OCI-LY7 (cell line): Measurements from ENCODE around the gene MBTD1.

Experiments used
- EZH2phosphoT487 ChIP-seq: fragments of 200-600 bp; sonication (generic); IDR thresholded peaks from 2 replicates; pipeline ENCODE4 v1.6.1; 2018; ENCODE audit warnings: low read depth, borderline replicate concordance, mild to moderate bottlenecking, mixed run types, antibody characterized with exemption, low read length, moderate library complexity, mixed read lengths
- TF ChIP-seq, protein P1 (sequence below): fragments of 200-600 bp; sonication (generic); conservative IDR thresholded peaks from 2 replicates; pipeline ENCODE4 v1.5.1; 2014; ENCODE audit warnings: mild to moderate bottlenecking, antibody characterized with exemption, low read length, moderate library complexity, mixed read lengths

DNA sequence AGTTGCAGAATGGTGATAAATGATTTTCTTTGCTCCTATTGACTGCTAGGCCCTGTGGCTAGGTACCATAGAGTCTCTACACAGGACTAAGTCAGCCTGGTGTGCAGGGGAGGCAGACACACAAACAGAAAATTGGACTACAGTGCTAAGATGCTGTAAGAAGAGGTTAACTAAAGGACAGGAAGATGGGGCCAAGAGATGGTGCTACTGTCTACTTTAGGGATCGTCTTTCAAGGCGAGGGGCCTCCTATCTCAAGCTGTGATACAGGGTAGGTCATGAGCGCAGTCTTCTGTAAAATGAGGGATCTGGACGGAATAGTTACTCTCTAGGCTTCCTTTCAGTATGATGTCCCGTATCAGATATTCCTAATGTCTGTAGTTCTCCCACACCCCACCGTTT is 105.7 kb downstream of the MBTD1 start:
- TF ChIP-seq, protein P1, sequence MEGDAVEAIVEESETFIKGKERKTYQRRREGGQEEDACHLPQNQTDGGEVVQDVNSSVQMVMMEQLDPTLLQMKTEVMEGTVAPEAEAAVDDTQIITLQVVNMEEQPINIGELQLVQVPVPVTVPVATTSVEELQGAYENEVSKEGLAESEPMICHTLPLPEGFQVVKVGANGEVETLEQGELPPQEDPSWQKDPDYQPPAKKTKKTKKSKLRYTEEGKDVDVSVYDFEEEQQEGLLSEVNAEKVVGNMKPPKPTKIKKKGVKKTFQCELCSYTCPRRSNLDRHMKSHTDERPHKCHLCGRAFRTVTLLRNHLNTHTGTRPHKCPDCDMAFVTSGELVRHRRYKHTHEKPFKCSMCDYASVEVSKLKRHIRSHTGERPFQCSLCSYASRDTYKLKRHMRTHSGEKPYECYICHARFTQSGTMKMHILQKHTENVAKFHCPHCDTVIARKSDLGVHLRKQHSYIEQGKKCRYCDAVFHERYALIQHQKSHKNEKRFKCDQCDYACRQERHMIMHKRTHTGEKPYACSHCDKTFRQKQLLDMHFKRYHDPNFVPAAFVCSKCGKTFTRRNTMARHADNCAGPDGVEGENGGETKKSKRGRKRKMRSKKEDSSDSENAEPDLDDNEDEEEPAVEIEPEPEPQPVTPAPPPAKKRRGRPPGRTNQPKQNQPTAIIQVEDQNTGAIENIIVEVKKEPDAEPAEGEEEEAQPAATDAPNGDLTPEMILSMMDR: no peak
- TF ChIP-seq EZH2phosphoT487: no peak
